ENCODE measurements around the gene CDC14A. TPM values are rescaled to one million over a fixed set of nuclear protein-coding genes. Genes with fewer than 3 reads are reported as not detected.

CDC14A gene
- total and polyA plus RNA-seq, 2 of the 8 experiments (the other 6 are each of a cell fraction or from before 2014, with no cell fraction given) = 3.2 to 8.9 TPM

GRCh38 chr1:100380635-100381034 is 28.3 kb downstream of the CDC14A start:
- H4K20me1 ChIP-seq (replicated peaks in 1 of 2; ENCODE audit: control insufficient read depth in 1 of 2, insufficient read depth in 2 of 2, low read length in 2 of 2) = peaks cover 3% of the 10 kb centered on the region in 2 experiments
- no peak overlapping the region; a peak in 2 of 7 replicates for H3K9ac ChIP-seq (replicated peaks in 1 of 4; ENCODE audit: extremely low read depth in 1 of 4, low read depth in 3 of 4, low read length in 3 of 4)
- DNase-seq (ENCODE audit: low read depth in 1 of 2, low spot score in 2 of 2) (no peak), FAIRE-seq (no peak)
- no peak overlapping the region for H4K91ac ChIP-seq (replicated peaks; ENCODE audit: insufficient read length, low read length)
- no peak overlapping the region for H4K5ac ChIP-seq (ENCODE audit: insufficient read length, low read depth, low read length)
- H3K56ac ChIP-seq (replicated peaks; ENCODE audit: insufficient read length, low read depth, low read length) = no peak overlapping the region
- no peak overlapping the region for H3K4me2 ChIP-seq (ENCODE audit: insufficient read depth in 1 of 2, low read depth in 2 of 2, low read length in 2 of 2)
- H3K9me3 ChIP-seq (ENCODE audit: insufficient read depth in 2 of 2, low read depth in 1 of 2, low read length in 1 of 2) = no peaks in the 10 kb centered on the region
- no peak overlapping the region for H2AFZ ChIP-seq (ENCODE audit: low read length)
- WGBS, 2 experiments (ENCODE audit: extremely low coverage in 1 of 2, insufficient coverage in 1 of 2, insufficient read length in 1 of 2, insufficient replicate concordance in 2 of 2, low coverage in 1 of 2, low lambda C conversion rate in 2 of 2, missing lambda C conversion rate in 1 of 2) = 100% methylated on average over 1 of the region's 1 CpG; no CpG with 5 or more reads in 1 of the 2 experiments
- ChIA-PET CTCF (ENCODE audit: partially characterized antibody) (interaction anchor here (0.8 to 2.0 kb wide), 5 partner anchors 11 to 83 kb away, joined by 3 to 8 read pairs (median 3); no protein-coding TSS in a partner anchor), POLR2A (ENCODE audit: partially characterized antibody) (interaction anchor here (0.9 kb wide), 1 partner anchor 28 kb away, joined by 3 read pairs; the partner anchor contains the start of gene CDC14A)
- H2BK120ac ChIP-seq (replicated peaks; ENCODE audit: low read depth, low read length) = no peak overlapping the region
- H3K18ac ChIP-seq (ENCODE audit: extremely low read depth, low read length) = no peak overlapping the region
- peaks cover 0 to 8% (median 0%) of the 10 kb centered on the region in 4 experiments; a peak in 1 of 7 replicates for H3K4me1 ChIP-seq (replicated peaks in 1 of 4; ENCODE audit: control insufficient read depth in 3 of 4, insufficient read depth in 4 of 4, low read length in 3 of 4)
- peaks cover 2% of the 10 kb centered on the region; the same call in 1 of the 2 replicates for H3K79me1 ChIP-seq (ENCODE audit: low read depth, low read length)
- H4K8ac ChIP-seq (ENCODE audit: extremely low read depth, insufficient read depth, low read length) = no peak overlapping the region
- H2BK20ac ChIP-seq (ENCODE audit: low read length) = no peak overlapping the region
- no peaks in the 10 kb centered on the region for H3K27me3 ChIP-seq (replicated peaks in 1 of 4; ENCODE audit: control insufficient read depth in 3 of 4, extremely low read depth in 1 of 4, insufficient read depth in 3 of 4, low read length in 3 of 4)
- no peak overlapping the region for H3K23ac ChIP-seq (ENCODE audit: insufficient read length)
- H2BK15ac ChIP-seq (ENCODE audit: low read length) = no peak overlapping the region
- peaks cover 0 to 3% of the 10 kb centered on the region in 2 experiments; a peak in 1 of 4 replicates for H3K79me2 ChIP-seq (ENCODE audit: control insufficient read depth in 1 of 2, insufficient read depth in 2 of 2, low read length in 2 of 2)
- no peak overlapping the region for H3K14ac ChIP-seq (ENCODE audit: insufficient read length)
- H3K36me3 ChIP-seq (ENCODE audit: control insufficient read depth in 2 of 4, insufficient read depth in 4 of 4, low read length in 3 of 4) = no peaks in the 10 kb centered on the region; a peak in 1 of 8 replicates
- no peak overlapping the region for H3K27ac ChIP-seq (ENCODE audit: low read depth, low read length)
- H3K23me2 ChIP-seq (ENCODE audit: low read depth, low read length) = no peaks in the 10 kb centered on the region
- no peak overlapping the region for H2BK5ac ChIP-seq (ENCODE audit: low read depth, low read length)
- H3K4me3 ChIP-seq (ENCODE audit: extremely low read depth in 1 of 4, insufficient read depth in 2 of 4, low read depth in 3 of 4, low read length in 4 of 4) = no peak overlapping the region
- H2BK12ac ChIP-seq (ENCODE audit: low read depth, low read length) = no peak overlapping the region
- H3K4ac ChIP-seq (replicated peaks; ENCODE audit: insufficient read length, low read depth, low read length) = no peak overlapping the region
- H2AK5ac ChIP-seq (ENCODE audit: low read depth, low read length) = 0 out of 2 replicates have a peak overlapping the region, but pooled peaks have one; percentile 25
- TF ChIP-seq HDAC6 (IDR thresholded peaks at IDR 0.05; ENCODE audit: low read depth, low read length) = no peak
- no peak for TF ChIP-seq TBP (IDR thresholded peaks at IDR 0.05; ENCODE audit: low read depth, low read length)
- TF ChIP-seq GTF2F1 (IDR thresholded peaks at IDR 0.05; ENCODE audit: borderline replicate concordance, low read depth, low read length) = no peak
- TF ChIP-seq KDM5A (IDR thresholded peaks at IDR 0.05; ENCODE audit: low read length) = no peak
- TF ChIP-seq SAP30 (IDR thresholded peaks at IDR 0.05; ENCODE audit: insufficient read depth, insufficient replicate concordance, low read length) = no peak
- no peak for TF ChIP-seq EP300 (IDR thresholded peaks at IDR 0.05; ENCODE audit: borderline replicate concordance in 1 of 2, low read depth in 2 of 2, low read length in 2 of 2)
- no peak for TF ChIP-seq CREB1 (IDR thresholded peaks at IDR 0.05)
- TF ChIP-seq CTCF (IDR thresholded peaks at IDR 0.05; ENCODE audit: control extremely low read depth in 1 of 3, insufficient read depth in 1 of 3, low read depth in 1 of 3, low read length in 3 of 3) = no peak
- no peak for TF ChIP-seq BACH1 (IDR thresholded peaks at IDR 0.05; ENCODE audit: low read length)
- TF ChIP-seq CTBP2 (IDR thresholded peaks at IDR 0.05; ENCODE audit: borderline replicate concordance, insufficient read depth, insufficient read length, low read length) = no peak
- TF ChIP-seq BRCA1 (IDR thresholded peaks at IDR 0.05; ENCODE audit: low read depth, low read length) = no peak

Measured in H1 (cell line).